ENCODE data around the gene ENTPD8.

The ENTPD8 gene

DNA sequence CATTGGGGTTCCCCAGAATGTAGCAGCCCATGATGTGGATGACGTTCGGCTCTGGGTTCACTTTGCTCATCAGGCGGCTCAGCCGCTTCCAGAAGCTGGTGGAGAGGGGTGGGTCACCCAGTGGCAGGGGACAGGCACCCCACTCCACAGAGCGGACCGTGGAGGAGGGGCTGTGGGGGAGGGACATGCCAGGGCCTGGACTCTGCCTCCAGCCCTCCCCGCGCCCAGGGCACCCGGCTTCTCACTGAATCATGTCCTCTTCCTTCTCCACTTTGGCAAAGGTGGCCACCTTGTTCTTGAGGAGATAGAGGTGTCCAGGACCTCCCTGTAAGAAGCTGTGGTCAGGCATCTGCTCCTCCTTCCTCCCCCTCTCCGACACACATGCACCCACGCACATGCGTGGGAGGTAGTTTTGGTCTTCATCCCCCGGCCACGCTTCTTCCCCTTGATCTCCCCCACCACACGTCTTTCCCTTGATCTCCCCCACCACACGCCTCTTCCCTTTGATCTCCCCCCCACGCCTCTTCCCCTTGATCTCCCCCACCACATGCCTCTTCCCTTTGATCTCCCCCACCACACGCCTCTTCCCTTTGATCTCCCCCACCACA lies 8.9 kb upstream of the ENTPD8 start:
- no peak overlapping the region for H3K27ac ChIP-seq
- no peak for TF ChIP-seq CTCF (conservative IDR thresholded peaks at IDR 0.05)

- TF ChIP-seq CTCF (conservative IDR thresholded peaks at IDR 0.05) = no peak
- no peak overlapping the region for H3K27ac ChIP-seq
These were observed 8.1 kb upstream of the ENTPD8 start for GRCh38 chr9:137449081-137449844.

- H3K27ac ChIP-seq = no peak overlapping the region
- TF ChIP-seq CTCF (conservative IDR thresholded peaks at IDR 0.05) = no peak
These were observed 7.4 kb upstream of the ENTPD8 start for GRCh38 chr9:137448602-137448962.

- no peak for TF ChIP-seq CTCF (conservative IDR thresholded peaks at IDR 0.05)
- no peak overlapping the region for H3K27ac ChIP-seq
These were observed 6.8 kb upstream of the ENTPD8 start for GRCh38 chr9:137447722-137448601.

DNA sequence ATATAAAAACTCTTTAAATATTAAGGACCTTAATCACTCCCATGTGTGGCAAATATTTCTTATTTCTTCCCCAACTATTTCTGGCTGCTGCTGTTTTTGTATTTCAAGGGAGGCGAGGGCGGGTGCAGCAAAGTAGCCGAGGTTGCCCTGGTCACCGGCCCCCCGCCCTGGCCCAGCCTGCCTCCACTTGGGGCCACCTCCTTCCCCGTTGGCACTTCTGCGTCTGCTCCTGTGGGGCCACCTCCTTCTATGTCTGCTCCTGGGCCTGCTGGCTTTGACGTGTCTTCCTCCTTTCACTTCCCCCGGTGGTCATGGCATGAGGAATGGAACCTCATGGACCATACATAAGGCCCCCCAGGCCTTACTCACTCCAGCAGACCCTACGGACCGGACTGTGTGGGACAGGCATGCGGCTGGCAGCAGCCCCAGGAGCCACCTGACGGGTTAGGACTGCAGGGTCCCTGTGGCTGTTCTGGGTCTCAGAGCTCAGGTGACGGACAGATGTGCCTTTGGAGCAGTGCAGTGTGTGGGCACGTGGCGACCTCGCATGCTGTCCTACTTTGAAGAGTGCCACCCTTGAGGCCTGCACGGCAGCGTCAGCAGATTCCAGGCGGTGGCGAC lies 5.8 kb upstream of the ENTPD8 start:
- no peak overlapping the region for H3K27ac ChIP-seq
- TF ChIP-seq CTCF (conservative IDR thresholded peaks at IDR 0.05) = no peak

DNA sequence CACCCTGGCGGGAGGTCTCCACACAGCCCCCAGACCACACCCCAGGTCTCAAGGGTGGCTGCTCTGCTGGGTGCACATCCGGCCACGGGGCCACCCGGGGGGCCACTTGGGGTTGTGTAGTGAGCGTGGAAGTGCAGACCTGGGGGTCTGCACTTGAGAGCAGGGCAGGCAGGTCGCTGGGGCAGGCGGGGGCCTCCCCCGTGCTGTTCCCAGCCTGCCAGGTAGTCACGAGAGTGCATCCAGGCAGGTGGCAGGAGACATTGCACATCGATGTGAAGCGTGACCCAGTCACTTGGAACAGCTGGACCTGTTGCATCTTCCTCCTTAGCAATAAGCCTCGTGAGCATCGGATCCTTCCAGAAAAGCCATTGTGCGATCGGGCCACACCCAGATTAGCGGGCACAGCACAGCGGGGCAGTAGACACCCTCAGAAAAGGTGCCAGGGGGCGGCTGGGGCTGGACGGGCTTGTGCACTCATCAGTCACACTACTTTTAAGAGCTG lies 4.8 kb upstream of the ENTPD8 start:
- no peak for TF ChIP-seq CTCF (conservative IDR thresholded peaks at IDR 0.05)
- no peak overlapping the region for H3K27ac ChIP-seq

Data from VCaP (cell line).